ENCODE measurements around the gene MSMP.

GRCh38 chr9:35725362-35725761, 28.7 kb downstream of the MSMP start:
- no peak for TF ChIP-seq POLR2AphosphoS5 (IDR thresholded peaks at IDR 0.05)
- TF ChIP-seq CTCF (IDR thresholded peaks at IDR 0.05): no peak
